Vagina (tissue), 2 donors: Measurements from ENCODE around the gene LHFPL2.

Experiments used
- CTCF ChIP-seq, 3 experiments: fragments of 450-650 bp in 2 of 3; fragments of 200-600 bp in 1 of 3; sonication (generic) in 1 of 3; IDR thresholded peaks; one replicate each; pipeline ENCODE4 v1.5.1; 2017 to 2019; ENCODE audit warnings: antibody characterized with exemption in 3 of 3, mild to moderate bottlenecking in 2 of 3, moderate library complexity in 2 of 3
- POLR2A ChIP-seq, 2 donors: fragments of 450-650 bp; IDR thresholded peaks; one replicate each; pipeline ENCODE4 v1.6.1; 2017; ENCODE audit warnings: antibody characterized with exemption in 2 of 2, mild to moderate bottlenecking in 2 of 2, moderate library complexity in 2 of 2
- POLR2AphosphoS5 ChIP-seq, 2 donors: sonication (generic); formaldehyde crosslinking; IDR thresholded peaks; one replicate each; pipeline ENCODE4 v1.9.0; 2017; ENCODE audit warnings: antibody characterized with exemption in 2 of 2, mild to moderate bottlenecking in 2 of 2, low read depth in 1 of 2; ENCODE audit not compliant: insufficient read depth in 1 of 2

GRCh38 chr5:78549043-78549442, 99.5 kb downstream of the LHFPL2 start:
- no peak for TF ChIP-seq CTCF (IDR thresholded peaks at IDR 0.05)
- TF ChIP-seq POLR2A (IDR thresholded peaks at IDR 0.05), result no peak
- no peak for TF ChIP-seq POLR2AphosphoS5 (IDR thresholded peaks at IDR 0.05; ENCODE audit: insufficient read depth in 1 of 2, low read depth in 1 of 2)
